ENCODE measurements around the gene ALKAL2. TPM values are rescaled to one million over a fixed set of nuclear protein-coding genes. Genes with fewer than 3 reads are reported as not detected.
A peak's percentile ranks its signal among the peaks of the same experiment; 100 is the strongest.

ALKAL2 gene
- polyA plus RNA-seq, 1 donor, result 4.4 TPM

GRCh38 chr2:260507-261161, 27.3 kb downstream of the ALKAL2 start:
- peak; percentile 83 to 86 for DNase-seq
- peaks cover 15% of the 10 kb centered on the region for H3K4me1 ChIP-seq (ENCODE audit: control insufficient read depth, insufficient read depth, low read length)
- H3K27me3 ChIP-seq (ENCODE audit: control insufficient read depth, insufficient read depth, low read length), result no peaks in the 10 kb centered on the region
- H3K36me3 ChIP-seq (ENCODE audit: control insufficient read depth, insufficient read depth, low read length), result no peaks in the 10 kb centered on the region
- peak overlapping the region; percentile 72 for H3K27ac ChIP-seq (ENCODE audit: low read length)
- H3K4me3 ChIP-seq (ENCODE audit: low read length), result no peak overlapping the region
- WGBS (ENCODE audit: insufficient coverage, low lambda C conversion rate), result 40% methylated on average over 1 of the region's 6 CpGs
- H3K9me3 ChIP-seq (ENCODE audit: control insufficient read depth, low read depth, low read length), result no peaks in the 10 kb centered on the region

- H3K4me1 ChIP-seq (ENCODE audit: control insufficient read depth, insufficient read depth, low read length), result peaks cover 15% of the 10 kb centered on the region
- no peaks in the 10 kb centered on the region for H3K9me3 ChIP-seq (ENCODE audit: control insufficient read depth, low read depth, low read length)
- no CpG with 5 or more reads among the region's 2 CpGs for WGBS (ENCODE audit: insufficient coverage, low lambda C conversion rate)
- no peaks in the 10 kb centered on the region for H3K27me3 ChIP-seq (ENCODE audit: control insufficient read depth, insufficient read depth, low read length)
- no peak overlapping the region for H3K4me3 ChIP-seq (ENCODE audit: low read length)
- no peak for DNase-seq
- peak overlapping the region; percentile 40 for H3K27ac ChIP-seq (ENCODE audit: low read length)
- H3K36me3 ChIP-seq (ENCODE audit: control insufficient read depth, insufficient read depth, low read length), result no peaks in the 10 kb centered on the region
Observed at GRCh38 chr2:259789-260331, 28.0 kb downstream of the ALKAL2 start.

- Histone ChIP-seq H3K4me3 (ENCODE audit: low read length) (no peak overlapping the region), H3K27me3 (ENCODE audit: control insufficient read depth, insufficient read depth, low read length) (no peaks in the 10 kb centered on the region), H3K4me1 (ENCODE audit: control insufficient read depth, insufficient read depth, low read length) (peaks cover 15% of the 10 kb centered on the region), H3K27ac (ENCODE audit: low read length) (no peak overlapping the region), H3K36me3 (ENCODE audit: control insufficient read depth, insufficient read depth, low read length) (no peaks in the 10 kb centered on the region), H3K9me3 (ENCODE audit: control insufficient read depth, low read depth, low read length) (no peaks in the 10 kb centered on the region)
- WGBS (ENCODE audit: insufficient coverage, low lambda C conversion rate), result no CpG with 5 or more reads among the region's 3 CpGs
- no peak for DNase-seq
Observed at GRCh38 chr2:258933-259332, 29.0 kb downstream of the ALKAL2 start.

- Histone ChIP-seq H3K4me3 (ENCODE audit: low read length) (no peak overlapping the region), H3K4me1 (ENCODE audit: control insufficient read depth, insufficient read depth, low read length) (peaks cover 15% of the 10 kb centered on the region), H3K9me3 (ENCODE audit: control insufficient read depth, low read depth, low read length) (no peaks in the 10 kb centered on the region), H3K27me3 (ENCODE audit: control insufficient read depth, insufficient read depth, low read length) (no peaks in the 10 kb centered on the region), H3K36me3 (ENCODE audit: control insufficient read depth, insufficient read depth, low read length) (no peaks in the 10 kb centered on the region), H3K27ac (ENCODE audit: low read length) (no peak overlapping the region)
- no peak for DNase-seq
- WGBS (ENCODE audit: insufficient coverage, low lambda C conversion rate), result no CpG with 5 or more reads among the region's 2 CpGs
Observed at GRCh38 chr2:257842-258241, 30.0 kb downstream of the ALKAL2 start.

- Histone ChIP-seq H3K9me3 (ENCODE audit: control insufficient read depth, low read depth, low read length) (no peaks in the 10 kb centered on the region), H3K4me1 (ENCODE audit: control insufficient read depth, insufficient read depth, low read length) (peaks cover 15% of the 10 kb centered on the region), H3K27me3 (ENCODE audit: control insufficient read depth, insufficient read depth, low read length) (no peaks in the 10 kb centered on the region), H3K27ac (ENCODE audit: low read length) (no peak overlapping the region), H3K4me3 (ENCODE audit: low read length) (no peak overlapping the region), H3K36me3 (ENCODE audit: control insufficient read depth, insufficient read depth, low read length) (peaks cover 4% of the 10 kb centered on the region)
- DNase-seq, result no peak
- WGBS (ENCODE audit: insufficient coverage, low lambda C conversion rate), result no CpG with 5 or more reads among the region's 3 CpGs
Observed at GRCh38 chr2:257429-257828, 30.5 kb downstream of the ALKAL2 start.

- H3K4me3 ChIP-seq (ENCODE audit: low read length), result no peak overlapping the region
- no peak overlapping the region for H3K27ac ChIP-seq (ENCODE audit: low read length)
- 100% methylated on average over 2 of the region's 3 CpGs for WGBS (ENCODE audit: insufficient coverage, low lambda C conversion rate)
- H3K4me1 ChIP-seq (ENCODE audit: control insufficient read depth, insufficient read depth, low read length), result peaks cover 10% of the 10 kb centered on the region
- H3K36me3 ChIP-seq (ENCODE audit: control insufficient read depth, insufficient read depth, low read length), result peaks cover 17% of the 10 kb centered on the region
- DNase-seq, result no peak
- H3K9me3 ChIP-seq (ENCODE audit: control insufficient read depth, low read depth, low read length), result no peaks in the 10 kb centered on the region
- H3K27me3 ChIP-seq (ENCODE audit: control insufficient read depth, insufficient read depth, low read length), result no peaks in the 10 kb centered on the region
Observed at GRCh38 chr2:256094-256493, 31.8 kb downstream of the ALKAL2 start.

- Histone ChIP-seq H3K9me3 (ENCODE audit: control insufficient read depth, low read depth, low read length) (no peaks in the 10 kb centered on the region), H3K27me3 (ENCODE audit: control insufficient read depth, insufficient read depth, low read length) (no peaks in the 10 kb centered on the region), H3K36me3 (ENCODE audit: control insufficient read depth, insufficient read depth, low read length) (peaks cover 21% of the 10 kb centered on the region), H3K4me1 (ENCODE audit: control insufficient read depth, insufficient read depth, low read length) (peaks cover 3% of the 10 kb centered on the region), H3K27ac (ENCODE audit: low read length) (no peak overlapping the region), H3K4me3 (ENCODE audit: low read length) (no peak overlapping the region)
- 100% methylated on average over 1 of the region's 2 CpGs for WGBS (ENCODE audit: insufficient coverage, low lambda C conversion rate)
- DNase-seq, result no peak
Observed at GRCh38 chr2:255195-255594, 32.7 kb downstream of the ALKAL2 start.

- DNase-seq, result no peak
- no peaks in the 10 kb centered on the region for H3K9me3 ChIP-seq (ENCODE audit: control insufficient read depth, low read depth, low read length)
- H3K27me3 ChIP-seq (ENCODE audit: control insufficient read depth, insufficient read depth, low read length), result no peaks in the 10 kb centered on the region
- no CpG with 5 or more reads among the region's 7 CpGs for WGBS (ENCODE audit: insufficient coverage, low lambda C conversion rate)
- H3K4me3 ChIP-seq (ENCODE audit: low read length), result no peak overlapping the region
- H3K36me3 ChIP-seq (ENCODE audit: control insufficient read depth, insufficient read depth, low read length), result peaks cover 28% of the 10 kb centered on the region
- no peak overlapping the region for H3K27ac ChIP-seq (ENCODE audit: low read length)
- H3K4me1 ChIP-seq (ENCODE audit: control insufficient read depth, insufficient read depth, low read length), result no peaks in the 10 kb centered on the region
Observed at GRCh38 chr2:254241-254640, 33.6 kb downstream of the ALKAL2 start.

- no peak overlapping the region for H3K27ac ChIP-seq (ENCODE audit: low read length)
- 100% methylated on average over 1 of the region's 8 CpGs for WGBS (ENCODE audit: insufficient coverage, low lambda C conversion rate)
- H3K9me3 ChIP-seq (ENCODE audit: control insufficient read depth, low read depth, low read length), result no peaks in the 10 kb centered on the region
- DNase-seq, result no peak
- H3K4me1 ChIP-seq (ENCODE audit: control insufficient read depth, insufficient read depth, low read length), result no peaks in the 10 kb centered on the region
- H3K36me3 ChIP-seq (ENCODE audit: control insufficient read depth, insufficient read depth, low read length), result peaks cover 33% of the 10 kb centered on the region
- H3K4me3 ChIP-seq (ENCODE audit: low read length), result no peak overlapping the region
- no peaks in the 10 kb centered on the region for H3K27me3 ChIP-seq (ENCODE audit: control insufficient read depth, insufficient read depth, low read length)
Observed at GRCh38 chr2:253202-253638, 34.7 kb downstream of the ALKAL2 start.

GRCh38 chr2:252001-252602, 35.8 kb downstream of the ALKAL2 start:
- no peaks in the 10 kb centered on the region for H3K27me3 ChIP-seq (ENCODE audit: control insufficient read depth, insufficient read depth, low read length)
- H3K27ac ChIP-seq (ENCODE audit: low read length), result no peak overlapping the region
- H3K4me1 ChIP-seq (ENCODE audit: control insufficient read depth, insufficient read depth, low read length), result no peaks in the 10 kb centered on the region
- peaks cover 37% of the 10 kb centered on the region for H3K36me3 ChIP-seq (ENCODE audit: control insufficient read depth, insufficient read depth, low read length)
- no peak for DNase-seq
- H3K9me3 ChIP-seq (ENCODE audit: control insufficient read depth, low read depth, low read length), result no peaks in the 10 kb centered on the region
- H3K4me3 ChIP-seq (ENCODE audit: low read length), result no peak overlapping the region
- 80% methylated on average over 1 of the region's 6 CpGs for WGBS (ENCODE audit: insufficient coverage, low lambda C conversion rate)

All from large intestine (tissue), 3 donors.